ENCODE measurements around the gene CSNK1G3.

CSNK1G3 gene

DNA sequence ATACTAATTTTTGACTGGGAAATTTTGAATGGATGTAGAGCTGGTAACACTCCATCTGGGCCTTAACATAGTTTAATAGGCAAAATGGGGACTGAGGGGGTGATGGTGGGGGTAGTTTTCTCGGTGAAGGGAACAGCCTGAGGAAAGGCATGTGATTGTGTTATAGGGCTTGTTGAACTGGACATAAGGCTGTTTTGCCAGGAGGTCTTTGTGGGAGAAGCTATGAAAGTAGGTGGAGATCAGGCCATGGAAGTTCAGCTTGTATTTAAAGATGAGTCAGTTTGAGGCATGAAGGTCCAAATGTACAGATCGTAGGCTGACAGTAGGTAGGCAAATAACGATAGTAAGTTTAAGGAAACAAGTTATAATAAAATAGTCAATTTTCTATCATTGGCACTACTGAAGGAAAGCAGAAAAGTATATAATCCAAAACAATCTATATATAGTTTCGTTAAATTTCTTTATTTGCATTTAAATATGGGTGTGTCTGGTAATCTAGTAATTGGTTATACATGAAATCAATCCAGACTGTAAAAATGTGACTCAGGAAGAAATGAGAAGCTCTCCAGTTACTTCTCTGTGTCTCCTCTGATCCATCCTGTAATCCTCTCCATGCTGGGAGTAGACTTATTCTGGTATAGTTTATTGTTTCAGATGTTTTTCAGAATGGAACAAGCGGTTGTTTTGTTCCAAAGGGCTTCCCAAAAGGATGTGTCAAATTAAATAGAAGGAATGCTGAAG, 2.8 kb downstream of the CSNK1G3 start:
- no peak for DNase-seq

DNA sequence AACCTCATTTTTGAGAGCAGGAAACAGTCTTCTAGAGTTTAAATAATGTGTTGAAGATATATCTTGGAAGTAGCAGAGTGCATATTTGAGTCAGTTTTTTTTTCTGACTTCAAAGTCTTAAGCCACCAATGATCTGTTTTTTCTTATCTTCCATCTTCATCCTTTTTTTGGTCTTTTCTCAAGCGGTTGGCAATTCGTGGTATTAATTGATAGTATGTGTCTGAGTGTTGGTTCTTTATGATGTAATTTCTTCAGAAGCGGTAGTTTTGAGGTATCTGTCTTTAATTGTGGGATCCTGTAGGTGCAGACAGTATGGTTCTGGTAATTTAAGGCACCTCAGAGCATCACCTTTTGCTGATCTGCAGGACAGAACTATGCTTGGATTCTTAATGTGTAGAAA, 3.9 kb downstream of the CSNK1G3 start:
- DNase-seq: peak; percentile 9

DNA sequence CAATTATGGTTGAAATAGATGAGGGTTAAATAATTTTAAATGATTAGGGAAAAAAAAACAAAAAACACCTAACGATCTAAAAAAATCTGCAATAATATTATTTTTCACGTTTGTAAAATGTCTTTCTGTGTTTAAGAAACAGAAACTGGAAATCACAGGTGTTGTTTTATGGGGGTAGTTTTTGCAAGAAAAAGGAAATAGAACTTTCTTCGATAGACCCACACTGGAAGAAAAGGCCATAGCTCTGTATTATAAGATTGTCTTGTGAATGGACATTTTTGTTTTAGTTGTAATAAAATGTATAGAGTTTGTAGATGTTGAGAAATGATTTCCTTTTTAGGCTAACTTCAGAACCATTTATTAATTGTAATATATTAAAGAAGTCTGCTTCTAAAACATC, 5.5 kb downstream of the CSNK1G3 start:
- DNase-seq: no peak

DNA sequence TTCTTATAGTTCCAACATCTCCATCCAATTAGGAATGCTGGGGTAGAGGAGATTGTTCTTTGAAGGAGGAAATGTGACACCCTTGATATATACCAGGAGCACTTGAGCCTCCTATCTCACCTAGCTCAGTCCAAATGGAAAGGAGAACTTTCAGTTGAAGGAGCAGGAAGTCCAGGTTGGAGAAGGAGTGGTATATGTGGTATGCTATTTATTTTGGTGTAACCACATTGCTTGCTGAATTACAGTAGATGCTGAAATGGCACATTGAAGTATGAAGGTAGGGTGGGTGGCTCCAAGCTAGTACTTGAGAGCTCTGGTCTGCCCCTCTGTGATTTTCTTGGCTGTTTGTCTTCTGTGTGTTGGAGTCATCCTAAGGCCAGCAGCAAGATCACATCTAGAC, 6.1 kb downstream of the CSNK1G3 start:
- DNase-seq: no peak

DNA sequence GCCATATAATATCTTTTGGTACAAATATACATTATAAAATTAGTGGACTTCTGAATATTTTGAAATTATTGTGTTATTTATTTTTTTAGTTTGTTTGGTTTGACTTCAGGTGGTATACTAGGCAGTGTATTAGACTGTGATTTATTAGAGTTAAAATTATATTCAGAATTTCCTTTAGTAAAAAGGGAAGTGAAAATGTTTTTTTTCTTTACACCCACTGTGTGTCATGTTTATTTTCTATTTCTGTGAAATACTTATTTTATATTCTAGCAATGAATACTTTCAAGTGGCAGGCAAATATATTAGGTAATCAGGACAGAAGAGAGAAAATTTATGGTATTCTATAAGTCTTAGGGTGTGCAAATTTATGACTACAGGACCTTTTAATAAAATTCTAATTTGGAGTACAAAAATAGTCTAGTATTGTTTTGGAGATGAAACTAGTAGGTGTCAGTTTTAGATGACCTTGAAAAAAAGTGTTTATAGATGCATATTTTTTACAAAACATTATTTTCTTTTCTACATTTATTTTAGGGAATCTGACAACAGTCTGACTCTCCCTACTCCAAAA, 8.8 kb downstream of the CSNK1G3 start:
- no peak for DNase-seq

DNA sequence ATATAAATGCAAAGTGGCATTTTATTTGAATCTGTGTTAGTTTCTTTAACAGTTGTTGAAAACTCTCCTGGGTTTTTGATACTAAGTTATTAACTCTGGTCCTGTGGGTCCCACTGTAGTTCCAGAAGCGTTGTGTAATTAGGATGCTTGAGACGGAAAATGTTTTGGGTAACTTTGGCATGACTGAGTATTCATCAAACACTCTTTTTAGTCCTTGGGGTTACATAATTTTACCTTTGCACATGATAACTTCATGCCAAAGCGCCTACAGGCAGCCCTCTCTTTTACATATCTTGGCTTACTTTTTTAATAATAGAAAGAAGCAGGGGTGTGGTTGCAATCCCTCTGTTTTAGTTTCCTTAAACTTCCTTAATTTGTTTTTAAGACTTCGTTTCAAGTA, 12.2 kb downstream of the CSNK1G3 start:
- DNase-seq: no peak

- DNase-seq: no peak
These were observed 15.2 kb downstream of the CSNK1G3 start for GRCh38 chr5:123527190-123527589.

- DNase-seq: no peak
These were observed 16.1 kb downstream of the CSNK1G3 start for GRCh38 chr5:123528065-123528464.

DNA sequence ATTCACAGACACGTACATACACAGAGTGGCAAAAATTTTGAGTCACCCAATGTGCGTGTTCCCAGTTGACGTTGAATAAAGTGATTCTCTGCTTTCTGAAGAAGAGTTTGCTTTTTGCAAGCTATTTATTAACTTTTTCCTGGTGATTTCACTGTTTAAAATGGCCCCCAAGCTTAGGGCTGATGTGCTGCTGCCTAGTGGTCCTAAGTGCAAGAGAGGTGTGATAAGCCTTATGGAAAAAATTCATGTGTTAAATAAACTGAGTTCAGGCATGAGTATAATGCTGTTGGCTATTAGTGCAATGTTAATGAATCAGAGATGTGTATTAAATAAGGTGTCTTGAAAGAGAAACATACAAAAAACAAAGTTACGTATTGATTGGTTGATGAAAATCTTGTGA, 16.9 kb downstream of the CSNK1G3 start:
- DNase-seq: no peak

DNA sequence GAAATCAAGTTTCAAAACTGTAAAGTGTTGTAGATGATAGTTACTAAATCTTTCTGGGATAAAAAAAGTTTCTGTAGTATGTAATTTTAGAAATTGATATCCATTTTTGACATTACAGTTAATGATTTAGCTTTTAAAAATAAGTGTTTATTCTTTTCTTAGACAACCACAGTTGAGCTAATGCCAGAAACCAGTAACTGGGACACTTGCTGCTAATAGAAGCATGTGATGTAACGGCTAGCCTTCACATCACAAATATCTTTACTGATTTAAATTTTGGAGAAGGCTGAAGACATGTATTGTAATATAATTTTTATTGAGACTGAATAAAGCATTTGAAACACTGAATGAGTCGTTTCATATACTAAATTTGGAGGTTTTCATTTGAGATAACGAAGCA, 18.8 kb downstream of the CSNK1G3 start:
- no peak for DNase-seq

DNA sequence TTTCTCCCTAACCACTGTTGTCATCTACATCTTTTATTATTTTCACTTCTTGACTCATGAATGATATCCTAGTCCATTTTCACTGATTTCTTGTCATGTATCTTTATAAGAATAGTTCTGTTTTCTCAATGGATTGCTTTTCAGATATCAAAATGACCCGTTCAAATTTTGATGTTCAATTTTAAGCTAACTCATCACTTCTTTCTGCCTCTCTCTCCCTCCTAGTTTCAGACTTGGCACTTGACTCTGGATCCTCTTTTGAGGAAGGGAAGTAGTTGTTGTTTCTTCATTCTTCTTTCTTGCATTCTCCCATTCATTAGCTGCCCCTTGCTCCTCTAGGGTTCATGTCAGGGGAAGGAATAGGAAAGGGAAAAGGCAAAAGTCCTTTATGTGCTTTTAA, 23.7 kb downstream of the CSNK1G3 start:
- no peak for DNase-seq

- no peak for DNase-seq
These were observed 25.3 kb downstream of the CSNK1G3 start for GRCh38 chr5:123537256-123537655.

GRCh38 chr5:123537845-123538244, 25.9 kb downstream of the CSNK1G3 start:
- DNase-seq: no peak

DNA sequence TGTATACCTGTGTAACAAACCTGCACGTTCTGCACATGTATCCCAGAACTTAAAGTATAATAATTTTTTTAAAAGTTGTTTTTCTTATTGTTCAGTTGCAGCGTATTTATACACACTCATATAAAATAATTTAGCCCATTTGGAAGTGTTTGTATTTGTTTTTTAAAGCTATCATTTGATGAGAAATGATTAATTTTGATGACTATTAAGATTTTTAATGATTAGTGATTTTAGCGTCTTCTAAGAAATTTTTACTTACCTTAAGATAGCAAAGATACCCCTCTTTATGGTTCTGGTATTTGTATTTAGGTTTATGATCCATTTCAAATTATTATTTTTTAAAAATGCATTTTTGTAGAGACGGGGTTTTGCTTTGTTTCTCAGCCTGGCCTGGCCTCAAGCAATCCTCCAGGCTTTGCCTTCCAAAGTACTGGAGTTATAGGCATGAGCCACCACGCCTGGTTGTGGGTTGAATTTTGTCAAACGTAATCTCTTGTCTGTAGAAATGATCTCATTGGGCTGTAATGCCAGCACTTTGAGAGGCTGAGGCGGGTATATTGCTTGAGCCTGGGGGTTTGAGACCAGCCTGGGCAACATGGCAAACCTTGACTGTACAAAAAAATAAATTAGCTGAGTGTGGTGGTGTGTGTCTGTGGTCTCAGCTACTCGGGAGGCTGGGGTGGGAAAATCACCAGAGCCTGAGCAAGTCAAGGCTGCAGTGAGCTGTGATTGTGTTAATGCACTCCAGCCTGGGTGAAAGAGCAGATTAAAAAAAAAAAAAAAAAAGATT, 26.9 kb downstream of the CSNK1G3 start:
- DNase-seq: no peak

DNA sequence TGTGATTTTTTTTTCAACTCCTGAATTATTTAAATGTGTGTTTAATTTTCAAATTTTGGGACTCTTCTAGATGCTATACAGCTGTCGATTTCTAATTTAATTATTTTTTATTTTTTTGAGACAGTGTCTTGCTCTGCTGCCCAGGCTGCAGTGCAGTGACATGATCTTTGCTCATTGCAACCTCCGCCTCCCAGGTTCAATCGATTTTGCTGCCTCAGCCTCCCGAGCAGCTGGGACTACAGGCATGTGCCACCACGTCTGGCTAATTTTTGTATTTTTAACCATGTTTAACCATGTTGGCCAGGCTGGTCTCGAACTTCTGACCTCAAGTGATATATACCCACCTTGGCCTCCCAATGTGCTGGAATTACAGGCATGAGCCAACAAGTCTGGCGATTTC, 28.6 kb downstream of the CSNK1G3 start:
- no peak for DNase-seq

- no peak for DNase-seq
These were observed 31.5 kb downstream of the CSNK1G3 start for GRCh38 chr5:123543438-123543837.

DNA sequence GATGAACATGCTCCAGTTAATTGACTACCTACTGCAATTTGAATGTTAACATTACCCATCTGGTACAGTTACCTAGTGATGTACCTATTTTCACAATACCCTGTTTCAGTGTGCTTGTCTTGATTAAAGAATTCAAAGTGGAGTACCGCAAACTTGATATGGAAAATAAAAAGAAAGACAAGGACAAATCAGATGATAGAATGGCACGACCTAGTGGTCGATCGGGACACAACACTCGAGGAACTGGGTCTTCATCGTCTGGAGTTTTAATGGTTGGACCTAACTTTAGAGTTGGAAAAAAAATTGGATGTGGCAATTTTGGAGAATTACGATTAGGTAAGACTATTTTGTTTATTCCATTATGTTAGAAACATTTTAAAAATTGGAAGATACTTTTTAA, 33.5 kb downstream of the CSNK1G3 start:
- no peak for DNase-seq

- DNase-seq: no peak
These were observed 34.7 kb downstream of the CSNK1G3 start for GRCh38 chr5:123546657-123547056.

- no peak for DNase-seq
These were observed 37.4 kb downstream of the CSNK1G3 start for GRCh38 chr5:123549256-123549904.

DNA sequence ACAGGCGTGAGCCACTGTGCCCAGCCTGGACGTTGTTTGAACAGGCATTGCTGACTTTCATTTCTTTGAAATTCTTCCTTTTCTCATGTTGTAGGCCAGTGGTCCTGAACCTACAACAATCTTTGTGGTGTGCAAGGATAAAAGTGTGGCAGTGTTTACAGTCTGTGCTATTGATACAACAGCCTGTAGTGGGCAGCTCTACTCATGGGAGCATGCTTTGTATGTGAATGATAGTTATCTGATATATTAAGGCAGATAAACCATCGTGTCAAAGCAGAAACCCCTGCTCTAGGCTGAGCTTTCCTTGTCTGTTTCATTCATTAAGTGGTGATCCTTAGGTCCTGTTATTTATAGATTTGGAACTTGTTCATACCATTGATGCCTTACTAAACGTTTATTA, 42.6 kb downstream of the CSNK1G3 start:
- DNase-seq: no peak

DNA sequence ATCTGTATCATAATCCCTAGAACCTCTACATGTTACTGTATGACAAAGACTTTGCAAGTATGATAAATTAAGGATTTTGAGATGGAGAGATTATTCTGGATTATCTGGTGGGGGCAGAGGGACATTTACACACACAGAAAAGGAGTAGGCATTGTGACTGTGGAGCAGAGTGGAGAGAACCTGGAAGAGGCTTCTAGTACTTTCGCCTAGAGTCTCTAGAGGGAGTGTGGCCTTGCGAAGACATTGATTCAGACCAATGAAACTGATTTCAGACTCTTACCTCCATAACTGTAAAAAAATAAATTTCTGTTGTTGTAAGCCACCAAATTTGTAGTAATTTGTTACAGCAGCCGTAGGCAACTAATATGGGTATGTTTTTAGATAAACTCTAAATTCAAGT, 45.9 kb downstream of the CSNK1G3 start:
- no peak for DNase-seq

DNA sequence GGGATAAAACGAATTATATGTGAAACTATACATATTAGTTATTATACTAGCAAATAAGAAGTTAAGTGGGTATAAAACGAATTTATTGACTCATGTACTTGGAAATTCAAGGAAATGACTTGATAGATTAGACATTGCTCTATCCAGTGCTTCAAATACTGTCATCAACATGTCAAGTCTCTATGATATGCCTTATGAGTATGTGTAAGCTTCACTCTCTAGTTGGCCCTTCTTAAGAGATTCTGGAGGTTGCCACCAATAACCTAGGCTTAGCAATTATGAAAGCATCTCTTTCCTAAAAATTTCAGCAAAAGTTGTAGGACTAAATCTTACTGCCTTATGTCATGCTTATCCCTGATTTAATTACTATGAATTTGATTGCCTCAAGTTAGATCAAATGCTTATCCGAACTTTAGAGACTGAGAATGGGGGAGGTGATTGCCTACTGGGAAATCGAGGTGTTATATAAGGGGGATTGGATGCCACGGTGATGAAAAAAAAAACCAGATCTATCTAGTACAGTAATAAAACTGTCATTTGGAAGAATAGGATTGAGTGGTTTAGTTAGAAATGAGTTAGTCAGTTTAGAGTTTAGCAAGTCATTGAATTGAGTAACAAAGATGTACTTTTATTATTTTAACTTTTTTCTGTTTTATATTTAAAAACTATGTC, 46.9 kb downstream of the CSNK1G3 start:
- DNase-seq: no peak

- no peak for DNase-seq
These were observed 47.4 kb downstream of the CSNK1G3 start for GRCh38 chr5:123559434-123559775.

Measured in hematopoietic multipotent progenitor cell treated with erythropoietin and hydrocortisone succinate and interleukin-3 and kit ligand, for 6 days (in vitro differentiated cells).